ENCODE data around the gene TXK.

GRCh38 chr4:48093991-48094416 lies 40.0 kb downstream of the TXK start:
- TF ChIP-seq EZH2 (IDR thresholded peaks at IDR 0.05; ENCODE audit: insufficient read depth, poor library complexity, severe bottlenecking) (no peak), EZH2phosphoT487 (IDR thresholded peaks at IDR 0.05; ENCODE audit: insufficient read depth, low read depth) (no peak)

Measured in GM23248 (cell line).